Measurements from ENCODE around the gene PRKCA.
"Not testable (repeated sequence)": the region's sequence is repeated elsewhere in the genome, so short reads cannot be mapped to it uniquely, and the experiment has no call there.

Gene PRKCA

GRCh38 chr17:66610361-66611133 is 308.1 kb downstream of the PRKCA start:
- no peak overlapping the region for H3K4me3 ChIP-seq (ENCODE audit: low read depth, low read length)
- DNase-seq (ENCODE audit: low read depth) = no peak
- no peak for TF ChIP-seq CTCF (IDR thresholded peaks at IDR 0.05; ENCODE audit: control insufficient read depth, extremely low read depth, insufficient read depth)

GRCh38 chr17:66611397-66611796 is 309.0 kb downstream of the PRKCA start:
- H3K4me3 ChIP-seq (ENCODE audit: low read depth, low read length) = no peak overlapping the region
- no peak for TF ChIP-seq CTCF (IDR thresholded peaks at IDR 0.05; ENCODE audit: control insufficient read depth, extremely low read depth, insufficient read depth)

DNA sequence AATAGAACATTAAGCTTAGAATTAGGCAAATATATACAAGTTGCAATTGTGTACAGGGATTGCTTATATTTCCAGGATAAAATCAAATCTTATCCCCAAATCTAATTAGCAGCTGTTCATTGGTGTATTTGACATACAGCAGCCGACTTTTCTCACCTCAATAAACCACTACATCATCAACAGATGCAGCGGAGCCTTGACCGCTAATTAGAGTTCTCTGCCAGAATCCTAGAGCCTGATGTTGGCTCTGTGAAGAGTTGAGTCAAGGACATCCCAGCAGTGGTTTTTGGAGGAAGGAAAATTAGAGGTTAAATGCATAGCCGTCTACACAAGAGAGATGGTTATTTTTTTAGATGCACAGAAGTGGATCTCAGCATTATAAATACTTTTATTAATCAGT is 310.6 kb downstream of the PRKCA start:
- H3K4me3 ChIP-seq (ENCODE audit: low read depth, low read length) = no peak overlapping the region
- TF ChIP-seq CTCF (IDR thresholded peaks at IDR 0.05; ENCODE audit: control insufficient read depth, extremely low read depth, insufficient read depth) = no peak
- no peak for DNase-seq (ENCODE audit: low read depth)

More at GRCh38 chr17:66611397-66611796, 309.0 kb downstream of the PRKCA start:
- DNase-seq (ENCODE audit: low read depth) = no peak

DNA sequence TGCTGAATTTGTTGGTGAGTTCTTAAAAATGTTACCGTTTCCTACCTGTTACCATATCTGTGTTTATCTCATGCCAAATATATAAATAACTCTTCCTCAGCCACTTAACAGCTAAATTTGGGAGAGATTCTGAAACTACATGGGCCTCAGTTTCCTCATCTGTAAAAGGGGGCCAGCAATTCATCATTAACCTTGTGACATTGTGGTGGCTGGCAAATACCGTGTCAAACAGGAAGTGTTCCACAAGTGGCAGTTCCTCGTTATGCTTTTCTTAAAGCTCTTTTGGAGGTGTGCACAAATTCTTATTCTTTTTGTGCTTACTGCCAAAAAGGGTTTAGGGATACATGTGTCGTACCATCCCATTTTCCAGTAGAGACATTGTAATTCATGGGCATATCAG is 312.1 kb downstream of the PRKCA start:
- no peak overlapping the region for H3K4me3 ChIP-seq (ENCODE audit: low read depth, low read length)
- no peak for TF ChIP-seq CTCF (IDR thresholded peaks at IDR 0.05; ENCODE audit: control insufficient read depth, extremely low read depth, insufficient read depth)
- no peak for DNase-seq (ENCODE audit: low read depth)

DNA sequence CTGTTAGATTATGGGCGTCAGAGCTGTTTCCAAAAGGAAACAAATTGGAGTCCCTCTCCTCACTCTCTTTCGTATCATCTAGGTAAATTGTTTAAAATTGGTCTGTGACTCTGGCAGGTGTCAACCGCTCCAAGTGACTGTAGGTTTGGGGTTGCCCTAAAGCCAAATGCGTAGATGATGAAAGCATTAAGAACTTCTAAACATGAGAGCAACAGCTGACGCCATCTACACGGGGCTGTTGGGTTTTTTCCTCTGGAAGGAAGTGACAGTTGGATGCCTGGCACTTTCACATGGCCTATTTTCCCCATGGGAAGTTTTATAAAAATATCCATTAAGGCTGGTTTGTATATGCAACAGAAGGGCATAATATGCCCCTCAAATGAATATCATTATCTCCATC is 316.8 kb downstream of the PRKCA start:
- H3K4me3 ChIP-seq (ENCODE audit: low read depth, low read length) = no peak overlapping the region
- TF ChIP-seq CTCF (IDR thresholded peaks at IDR 0.05; ENCODE audit: control insufficient read depth, extremely low read depth, insufficient read depth) = no peak
- DNase-seq (ENCODE audit: low read depth) = no peak

- DNase-seq (ENCODE audit: low read depth) = no peak
- H3K4me3 ChIP-seq (ENCODE audit: low read depth, low read length) = no peak overlapping the region
- TF ChIP-seq CTCF (IDR thresholded peaks at IDR 0.05; ENCODE audit: control insufficient read depth, extremely low read depth, insufficient read depth) = no peak
Observed at GRCh38 chr17:66620528-66620927, 318.1 kb downstream of the PRKCA start.

DNA sequence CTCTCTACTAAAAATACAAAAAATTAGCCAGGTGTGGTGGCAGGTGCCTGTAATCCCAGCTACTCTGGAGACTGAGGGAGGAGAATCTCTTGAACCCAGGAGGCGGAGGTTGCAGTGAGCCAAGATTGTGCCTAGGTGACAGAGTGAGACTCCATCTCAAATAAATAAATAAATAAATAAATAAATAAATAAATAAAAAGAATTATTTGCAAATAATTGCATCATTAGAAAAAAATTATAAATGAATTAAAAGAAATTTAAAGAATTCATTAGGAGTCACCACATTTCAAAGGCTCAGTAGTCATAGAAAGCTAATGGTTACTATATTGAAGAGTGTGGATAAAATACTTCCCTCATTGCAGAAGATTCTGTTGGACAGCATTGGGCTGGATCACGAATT is 322.2 kb downstream of the PRKCA start:
- H3K4me3 ChIP-seq (ENCODE audit: low read depth, low read length); DNase-seq (ENCODE audit: low read depth): not testable (repeated sequence)
